GM12878 (cell line): ENCODE results near the gene FGGY. TPM values are rescaled to one million over a fixed set of nuclear protein-coding genes. Genes with fewer than 3 reads are reported as not detected.

Source experiments
- ATAC-seq: fragments of 200-7000 bp; cut with Tn5 transposase; 3 replicates; pipeline ENCODE4 v1.9.1; 2020; ENCODE audit warnings: mild to moderate bottlenecking, moderate library complexity
- BruUV-seq: library from RNA; stranded (reverse); fragments of 400-500 nt; replicated peaks from 2 replicates; lab custom pipeline; 2021; lab: Mats Ljungman, UMichigan
- CTCF ChIA-PET: fragments of 300-600 bp; sonication (Branson Sonifier 250); formaldehyde crosslinking; extraction: SDS; loops from one replicate; lab custom pipeline; 2021; ENCODE audit warnings: inconsistent platforms; lab: Yijun Ruan, JAX
- POLR2A ChIA-PET: fragments of 350-600 bp; formaldehyde crosslinking; extraction: SDS; loops from one replicate; lab custom pipeline; 2021; ENCODE audit warnings: inconsistent platforms; lab: Charles Lee
- RAD21 ChIA-PET: fragments of 300-600 bp; sonication (Branson Sonifier 250); formaldehyde crosslinking; loops from one replicate; lab custom pipeline; 2023; ENCODE audit warnings: antibody characterized with exemption; ENCODE audit not compliant: unreplicated experiment; lab: Charles Lee
- SMC1A ChIA-PET: fragments of 300-600 bp; sonication (Branson Sonifier 250); formaldehyde crosslinking; loops from one replicate; lab custom pipeline; 2023; ENCODE audit not compliant: unreplicated experiment, uncharacterized antibody; lab: Charles Lee
- DNase-seq: peaks from one replicate; pipeline ENCODE4 v3.0.0-alpha.2; 2011; ENCODE audit warnings: low read depth, low spot score
- FAIRE-seq: peaks from 3 replicates; lab custom pipeline; 2011; peaks lifted over from hg19 to GRCh38; lab: Jason Lieb, UNC
- H2AFZ ChIP-seq: 2 replicates; pipeline ENCODE4 v1.6.0; 2011; ENCODE audit warnings: low read depth, low read length, control low read depth; ENCODE audit not compliant: control insufficient read depth
- H3K27ac ChIP-seq: 2 replicates; pipeline ENCODE4 v1.5.1; 2011; ENCODE audit warnings: control low read depth; ENCODE audit not compliant: control insufficient read depth, insufficient read depth
- H3K27me3 ChIP-seq, 2 experiments: replicated peaks in 1 of 2; 2 replicates each; pipeline versions ENCODE4 v1.6.0 to v1.6.1; 2011; ENCODE audit warnings: low read length in 1 of 2; ENCODE audit not compliant: control insufficient read depth in 2 of 2, insufficient read depth in 2 of 2
- H3K36me3 ChIP-seq, 2 experiments: 2 replicates each; pipeline ENCODE4 v1.5.1; 2011; ENCODE audit warnings: low read length in 1 of 2; ENCODE audit not compliant: control insufficient read depth in 2 of 2, insufficient read depth in 2 of 2
- H3K4me1 ChIP-seq: 2 replicates; pipeline ENCODE4 v1.6.1; 2011; ENCODE audit warnings: mild to moderate bottlenecking, low read length, moderate library complexity, mixed read lengths; ENCODE audit not compliant: control insufficient read depth, insufficient read depth
- H3K4me2 ChIP-seq: 2 replicates; pipeline ENCODE4 v1.6.0; 2011; ENCODE audit warnings: control low read depth; ENCODE audit not compliant: control insufficient read depth, insufficient read depth
- H3K4me3 ChIP-seq: fragments of 200-600 bp; sonication (generic); 2 replicates; pipeline ENCODE4 v1.5.1; 2016
- H3K79me2 ChIP-seq: 2 replicates; pipeline ENCODE4 v1.6.0; 2011; ENCODE audit warnings: low read length; ENCODE audit not compliant: control insufficient read depth, insufficient read depth
- H3K9ac ChIP-seq: 2 replicates; pipeline ENCODE4 v1.8.0; 2011; ENCODE audit warnings: low read length, control low read depth, mixed read lengths; ENCODE audit not compliant: control insufficient read depth, insufficient read depth
- H3K9me3 ChIP-seq: replicated peaks from 3 replicates; pipeline ENCODE4 v1.5.1; 2011; ENCODE audit warnings: mild to moderate bottlenecking, low read length; ENCODE audit not compliant: control insufficient read depth, insufficient read depth
- H4K20me1 ChIP-seq: 2 replicates; pipeline ENCODE4 v1.6.0; 2011; ENCODE audit not compliant: control insufficient read depth, insufficient read depth
- CREM ChIP-seq: IDR thresholded peaks from 2 replicates; pipeline ENCODE4 v1.6.1; 2014; ENCODE audit warnings: antibody characterized with exemption, low read depth
- E4F1 ChIP-seq: fragments of 450-650 bp; IDR thresholded peaks from 2 replicates; pipeline ENCODE4 v1.6.1; 2018; ENCODE audit warnings: borderline replicate concordance, mild to moderate bottlenecking; ENCODE audit not compliant: partially characterized antibody
- EED ChIP-seq: sonication (generic); IDR thresholded peaks from 2 replicates; pipeline ENCODE4 v1.6.1; 2016; ENCODE audit warnings: antibody characterized with exemption, low read depth
- HCFC1 ChIP-seq: fragments of 150-350 bp; IDR thresholded peaks from 2 replicates; pipeline ENCODE4 v1.6.1; 2014; ENCODE audit warnings: low read length
- IKZF1 ChIP-seq: fragments of 450-650 bp; conservative IDR thresholded peaks from 2 replicates; pipeline ENCODE4 v1.6.1; 2017; ENCODE audit warnings: antibody characterized with exemption, mild to moderate bottlenecking
- IRF4 ChIP-seq: IDR thresholded peaks from 2 replicates; pipeline ENCODE4 v1.6.1; 2011; ENCODE audit warnings: low read depth, low read length
- IRF5 ChIP-seq: fragments of 450-650 bp; IDR thresholded peaks from 2 replicates; pipeline ENCODE4 v1.6.1; 2017; ENCODE audit warnings: borderline replicate concordance
- JUNB ChIP-seq: IDR thresholded peaks from 2 replicates; pipeline ENCODE4 v1.6.1; 2016; ENCODE audit warnings: antibody characterized with exemption, mild to moderate bottlenecking
- JUND ChIP-seq: IDR thresholded peaks from 2 replicates; pipeline ENCODE4 v1.6.1; 2012; ENCODE audit warnings: low read depth, mild to moderate bottlenecking, low read length, improper control_type of control experiment, moderate library complexity
- MTA3 ChIP-seq: IDR thresholded peaks from 2 replicates; pipeline ENCODE4 v1.6.1; 2012; ENCODE audit warnings: low read length, inconsistent platforms, borderline replicate concordance
- NFIC ChIP-seq: IDR thresholded peaks from 2 replicates; pipeline ENCODE4 v1.6.1; 2012; ENCODE audit warnings: low read depth, mild to moderate bottlenecking, inconsistent platforms, low read length, moderate library complexity
- SMAD1 ChIP-seq: fragments of 450-650 bp; IDR thresholded peaks from 2 replicates; pipeline ENCODE4 v1.6.1; 2018; ENCODE audit warnings: mild to moderate bottlenecking, low read depth; ENCODE audit not compliant: partially characterized antibody
- SMARCA5 ChIP-seq: fragments of 450-650 bp; IDR thresholded peaks from 2 replicates; pipeline ENCODE4 v1.6.1; 2017; ENCODE audit warnings: mild to moderate bottlenecking
- STAT1 ChIP-seq: fragments of 450-650 bp; conservative IDR thresholded peaks from 2 replicates; pipeline ENCODE4 v1.6.1; 2014; ENCODE audit warnings: antibody characterized with exemption, mild to moderate bottlenecking
- USF2 ChIP-seq: IDR thresholded peaks from 2 replicates; pipeline ENCODE4 v1.6.1; 2011; ENCODE audit warnings: low read depth, low read length, improper control_type of control experiment, borderline replicate concordance
- ZBED1 ChIP-seq: IDR thresholded peaks from 2 replicates; pipeline ENCODE4 v1.6.1; 2016; ENCODE audit warnings: borderline replicate concordance
- ZNF384 ChIP-seq: IDR thresholded peaks from 2 replicates; pipeline ENCODE4 v1.6.1; 2012; ENCODE audit warnings: low read depth, mild to moderate bottlenecking, low read length, improper control_type of control experiment, borderline replicate concordance
- WGBS: methylation state at CpG from one replicate; pipeline ENCODE4 v1.1.6; 2016; ENCODE audit warnings: low lambda C conversion rate; ENCODE audit not compliant: insufficient replicate concordance, insufficient coverage; ENCODE audit errors: missing lambda C conversion rate; 5-methylcytosine and 5-hydroxymethylcytosine counted together
- in situ Hi-C: fragments of 300-500 bp; cut with MboI; formaldehyde crosslinking; loops from 9 replicates; pipeline ENCODE4 v1.14.3; 2018; ENCODE audit warnings: mixed read lengths
- intact Hi-C: fragments of 100-400 bp; cut with micrococcal nuclease; formaldehyde crosslinking; loops from one replicate; pipeline ENCODE4 v1.14.2; 2022; ENCODE audit not compliant: unreplicated experiment
- polyA plus RNA-seq, 11 experiments: library from polyadenylated mRNA; depleted of rRNA in 4 of 11; unstranded in 6 of 11; stranded (reverse) in 5 of 11; fragments of >200 nt; fragmentation: Nextera tagmentation in 4 of 11; fragmentation: Illumina TruSeq in 1 of 11; extraction: Ambion mirVana in 4 of 11; extraction: Trizol in 1 of 11; gene quantifications; 1 replicate in 1 of 11; 2 replicates in 10 of 11; pipeline versions ENCODE4 v1.2.1 to v1.2.3, GENCODE V29; 2011 to 2016; ENCODE audit warnings: inconsistent platforms in 2 of 11, missing spikeins in 2 of 11, low read depth in 1 of 11
- total RNA-seq, 4 experiments: library from RNA; depleted of rRNA in 3 of 4; stranded (reverse); fragments of >200 nt in 3 of 4; fragmentation: Illumina TruSeq in 1 of 4; extraction: Trizol in 1 of 4; gene quantifications; 2 replicates each; pipeline versions ENCODE4 v1.2.1 to v1.2.3, GENCODE V29; 2013 to 2021

The FGGY gene
- total and polyA plus RNA-seq, 10 of the 15 experiments (the other 5 are each of a cell fraction or from before 2014, with no cell fraction given), result 6.2 to 11.9 (median 7.5) TPM

- CTCF ChIA-PET, result interaction anchor here (0.7 to 1.5 kb wide), 6 partner anchors 19 to 227 kb away, joined by 3 to 8 read pairs (median 3); partner anchors contain the start of gene FGGY
- TF ChIP-seq IRF4 (no peak), NFIC (peak; percentile 85), JUNB (peak; percentile 75), SMAD1 (no peak), IKZF1 (peak; percentile 74), IRF5 (no peak), E4F1 (no peak), SMARCA5 (no peak), MTA3 (no peak), JUND (no peak), USF2 (no peak), HCFC1 (no peak), CREM (peak; percentile 46; the same call in 1 of the 2 replicates), EED (peak; percentile 79), ZBED1 (no peak), ZNF384 (peak; percentile 65; the same call in 1 of the 2 replicates), STAT1 (no peak)
These were observed 24.4 kb upstream of the FGGY start for GRCh38 chr1:59272507-59272906.

More at GRCh38 chr1:59272507-59272906, 24.4 kb upstream of the FGGY start:
- Histone ChIP-seq H3K4me3 (no peak overlapping the region), H3K27me3 (no peaks in the 10 kb centered on the region), H3K9me3 (no peaks in the 10 kb centered on the region; the same call in 1 of the 3 replicates), H3K27ac (0 out of 2 replicates have a peak overlapping the region, but pooled peaks have one; percentile 22), H4K20me1 (no peaks in the 10 kb centered on the region), H3K36me3 (no peaks in the 10 kb centered on the region), H3K79me2 (no peaks in the 10 kb centered on the region), H3K4me2 (peak overlapping the region; percentile 5; the same call in 1 of the 2 replicates), H2AFZ (no peak overlapping the region; the same call in 1 of the 2 replicates), H3K9ac (no peak overlapping the region), H3K4me1 (peaks cover under 1% of the 10 kb centered on the region)
- RAD21 ChIA-PET, result interaction anchor here (0.9 to 1.8 kb wide), 17 partner anchors 8 to 489 kb away, joined by 3 to 9 read pairs (median 4); partner anchors contain the start of genes FGGY and JUN
- POLR2A ChIA-PET, result interaction anchor here (1.0 to 1.2 kb wide), 2 partner anchors 24 to 128 kb away, joined by 3 to 6 read pairs; partner anchors contain the start of gene FGGY
- SMC1A ChIA-PET, result interaction anchor here (0.8 to 2.3 kb wide), 17 partner anchors 9 to 456 kb away, joined by 3 to 8 read pairs (median 4); no protein-coding TSS in a partner anchor
- WGBS, result 0% methylated on average over 1 of the region's 1 CpG
- FAIRE-seq (no peak), ATAC-seq (peak; percentile 95), DNase-seq (peak; percentile 64)
- in situ Hi-C loops, result no loop called here
- intact Hi-C loops, result no loop called here
- no TSS peak for BruUV-seq
